NOMO-1 treated with DMSO at 0.1 percent for 48 hours (cell line): Measurements from ENCODE around the gene RBP3.

ENCODE experiments used
- DNase-seq: peaks from one replicate; lab custom pipeline; 2025; ENCODE audit not compliant: unreplicated experiment; lab: John Stamatoyannopoulos, UW

RBP3 gene

GRCh38 chr10:47336387-47337134 lies 11.6 kb upstream of the RBP3 start:
- DNase-seq: no peak

GRCh38 chr10:47337310-47337709 lies 10.9 kb upstream of the RBP3 start:
- no peak for DNase-seq

- DNase-seq: no peak
These were observed 8.9 kb upstream of the RBP3 start for GRCh38 chr10:47339186-47339735.

- DNase-seq: peak; percentile 83
These were observed 8.2 kb upstream of the RBP3 start for GRCh38 chr10:47339759-47340607.

- no peak for DNase-seq
These were observed 7.5 kb upstream of the RBP3 start for GRCh38 chr10:47340608-47341170.

GRCh38 chr10:47344996-47345870 lies 2.9 kb upstream of the RBP3 start:
- DNase-seq: no peak

GRCh38 chr10:47346581-47347302 lies 1.4 kb upstream of the RBP3 start:
- no peak for DNase-seq

- no peak for DNase-seq
These were observed 874 bp upstream of the RBP3 start for GRCh38 chr10:47347303-47347675.

GRCh38 chr10:47348661-47349470 lies 703 bp downstream of the RBP3 start:
- no peak for DNase-seq

GRCh38 chr10:47349516-47349915 lies 1.4 kb downstream of the RBP3 start:
- DNase-seq: no peak

- DNase-seq: no peak
These were observed 1.8 kb downstream of the RBP3 start for GRCh38 chr10:47349941-47350371.

GRCh38 chr10:47350671-47351640 lies 2.8 kb downstream of the RBP3 start:
- no peak for DNase-seq

GRCh38 chr10:47351899-47352815 lies 4.0 kb downstream of the RBP3 start:
- no peak for DNase-seq

- no peak for DNase-seq
These were observed 5.2 kb downstream of the RBP3 start for GRCh38 chr10:47353351-47353750.

GRCh38 chr10:47354165-47354564 lies 6.0 kb downstream of the RBP3 start:
- no peak for DNase-seq

- DNase-seq: no peak
These were observed 6.7 kb downstream of the RBP3 start for GRCh38 chr10:47354900-47355299.

GRCh38 chr10:47356708-47357107 lies 8.5 kb downstream of the RBP3 start:
- DNase-seq: no peak
